MM.1S (cell line): ENCODE measurements around the gene NRAP.

Experiments
- DNase-seq: peaks from one replicate; pipeline ENCODE4 v3.0.0-alpha.2; 2015
- H2AFZ ChIP-seq: fragments of 300-600 bp; sonication (generic); 2 replicates; pipeline ENCODE4 v1.6.0; 2016; ENCODE audit warnings: antibody characterized with exemption, low read length
- H3F3A ChIP-seq: fragments of 300-600 bp; sonication (generic); 2 replicates; pipeline ENCODE4 v1.6.1; 2016; ENCODE audit warnings: mild to moderate bottlenecking, antibody characterized with exemption, low read length, moderate library complexity, mixed read lengths; ENCODE audit not compliant: insufficient read depth
- H3K27ac ChIP-seq: fragments of 300-600 bp; sonication (generic); 2 replicates; pipeline ENCODE4 v1.5.1; 2016; ENCODE audit warnings: mild to moderate bottlenecking, low read length
- H3K27me3 ChIP-seq: fragments of 300-600 bp; sonication (generic); replicated peaks from 2 replicates; pipeline ENCODE4 v1.6.0; 2016; ENCODE audit warnings: low read length; ENCODE audit not compliant: insufficient read depth
- H3K36me3 ChIP-seq: fragments of 300-600 bp; sonication (generic); replicated peaks from 2 replicates; pipeline ENCODE4 v1.6.1; 2016; ENCODE audit warnings: mild to moderate bottlenecking, low read length, mixed read lengths; ENCODE audit not compliant: insufficient read depth
- H3K4me1 ChIP-seq: fragments of 300-600 bp; sonication (generic); 2 replicates; pipeline ENCODE4 v1.6.1; 2016; ENCODE audit warnings: low read length, mixed read lengths
- H3K4me2 ChIP-seq: fragments of 300-600 bp; sonication (generic); 2 replicates; pipeline ENCODE4 v1.6.0; 2016; ENCODE audit warnings: low read depth, low read length
- H3K4me3 ChIP-seq: fragments of 300-600 bp; sonication (generic); 2 replicates; pipeline ENCODE4 v1.5.1; 2016; ENCODE audit warnings: low read length, mixed read lengths
- H3K79me2 ChIP-seq: fragments of 300-600 bp; sonication (generic); 2 replicates; pipeline ENCODE4 v1.6.1; 2016; ENCODE audit warnings: mixed run types, low read length, mixed read lengths
- H3K9ac ChIP-seq: fragments of 300-600 bp; sonication (generic); 2 replicates; pipeline ENCODE4 v1.6.1; 2016; ENCODE audit warnings: low read length, mixed read lengths
- H3K9me2 ChIP-seq: fragments of 300-600 bp; sonication (generic); replicated peaks from 2 replicates; pipeline ENCODE4 v1.6.1; 2016; ENCODE audit warnings: mild to moderate bottlenecking, low read length, mixed read lengths; ENCODE audit not compliant: insufficient read depth
- H3K9me3 ChIP-seq: fragments of 300-600 bp; sonication (generic); replicated peaks from 2 replicates; pipeline ENCODE4 v1.6.1; 2016; ENCODE audit warnings: mild to moderate bottlenecking, low read length, mixed read lengths; ENCODE audit not compliant: insufficient read depth
- H4K20me1 ChIP-seq: fragments of 300-600 bp; sonication (generic); 2 replicates; pipeline ENCODE4 v1.6.1; 2016; ENCODE audit warnings: mild to moderate bottlenecking, low read length, moderate library complexity, mixed read lengths; ENCODE audit not compliant: insufficient read depth
- EZH2 ChIP-seq: fragments of 300-600 bp; sonication (generic); optimal IDR thresholded peaks from 2 replicates; pipeline ENCODE3; 2017; ENCODE audit warnings: low read depth, mild to moderate bottlenecking, antibody characterized with exemption, low read length, mixed read lengths
- EZH2phosphoT487 ChIP-seq: fragments of 300-600 bp; sonication (generic); IDR thresholded peaks from 2 replicates; pipeline ENCODE4 v1.6.1; 2018; ENCODE audit warnings: antibody characterized with exemption, low read length
- TF ChIP-seq, protein P1 (sequence below): fragments of 300-600 bp; sonication (generic); IDR thresholded peaks from 2 replicates; pipeline ENCODE4 v1.5.1; 2016; ENCODE audit warnings: antibody characterized with exemption, low read length, mixed read lengths

Gene NRAP

DNA sequence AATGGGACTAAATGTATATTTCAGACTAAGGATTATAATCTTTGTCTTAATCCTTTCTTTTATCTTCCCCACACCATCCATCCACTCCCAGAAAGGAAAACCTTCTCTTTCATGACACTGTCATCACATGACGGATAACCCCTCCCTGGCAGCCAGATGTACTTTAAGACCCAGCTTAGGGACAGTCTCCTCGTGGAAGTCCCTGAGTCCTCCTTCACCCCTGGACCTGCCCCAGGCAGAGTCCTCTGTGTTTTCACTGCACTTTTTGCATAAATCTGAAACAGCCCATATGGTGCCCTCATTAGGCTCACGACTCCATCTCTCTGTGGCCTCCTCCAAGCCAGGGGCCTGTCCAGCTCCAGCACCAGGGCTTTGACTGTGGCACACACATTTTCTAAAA is 16.0 kb downstream of the NRAP start:
- H3K9ac ChIP-seq = no peak overlapping the region
- H3K36me3 ChIP-seq = no peaks in the 10 kb centered on the region
- H3K79me2 ChIP-seq = no peaks in the 10 kb centered on the region
- no peaks in the 10 kb centered on the region for H4K20me1 ChIP-seq
- H3K4me3 ChIP-seq = no peak overlapping the region
- H3K4me2 ChIP-seq = no peak overlapping the region
- no peaks in the 10 kb centered on the region for H3K9me3 ChIP-seq
- no peak for TF ChIP-seq EZH2
- no peak for TF ChIP-seq EZH2phosphoT487
- TF ChIP-seq, protein P1, sequence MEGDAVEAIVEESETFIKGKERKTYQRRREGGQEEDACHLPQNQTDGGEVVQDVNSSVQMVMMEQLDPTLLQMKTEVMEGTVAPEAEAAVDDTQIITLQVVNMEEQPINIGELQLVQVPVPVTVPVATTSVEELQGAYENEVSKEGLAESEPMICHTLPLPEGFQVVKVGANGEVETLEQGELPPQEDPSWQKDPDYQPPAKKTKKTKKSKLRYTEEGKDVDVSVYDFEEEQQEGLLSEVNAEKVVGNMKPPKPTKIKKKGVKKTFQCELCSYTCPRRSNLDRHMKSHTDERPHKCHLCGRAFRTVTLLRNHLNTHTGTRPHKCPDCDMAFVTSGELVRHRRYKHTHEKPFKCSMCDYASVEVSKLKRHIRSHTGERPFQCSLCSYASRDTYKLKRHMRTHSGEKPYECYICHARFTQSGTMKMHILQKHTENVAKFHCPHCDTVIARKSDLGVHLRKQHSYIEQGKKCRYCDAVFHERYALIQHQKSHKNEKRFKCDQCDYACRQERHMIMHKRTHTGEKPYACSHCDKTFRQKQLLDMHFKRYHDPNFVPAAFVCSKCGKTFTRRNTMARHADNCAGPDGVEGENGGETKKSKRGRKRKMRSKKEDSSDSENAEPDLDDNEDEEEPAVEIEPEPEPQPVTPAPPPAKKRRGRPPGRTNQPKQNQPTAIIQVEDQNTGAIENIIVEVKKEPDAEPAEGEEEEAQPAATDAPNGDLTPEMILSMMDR = no peak
- no peak for DNase-seq
- H3K9me2 ChIP-seq = no peaks in the 10 kb centered on the region
- H3K4me1 ChIP-seq = no peaks in the 10 kb centered on the region
- no peak overlapping the region for H3K27ac ChIP-seq
- no peaks in the 10 kb centered on the region for H3K27me3 ChIP-seq
- H2AFZ ChIP-seq = no peak overlapping the region
- H3F3A ChIP-seq = no peaks in the 10 kb centered on the region

DNA sequence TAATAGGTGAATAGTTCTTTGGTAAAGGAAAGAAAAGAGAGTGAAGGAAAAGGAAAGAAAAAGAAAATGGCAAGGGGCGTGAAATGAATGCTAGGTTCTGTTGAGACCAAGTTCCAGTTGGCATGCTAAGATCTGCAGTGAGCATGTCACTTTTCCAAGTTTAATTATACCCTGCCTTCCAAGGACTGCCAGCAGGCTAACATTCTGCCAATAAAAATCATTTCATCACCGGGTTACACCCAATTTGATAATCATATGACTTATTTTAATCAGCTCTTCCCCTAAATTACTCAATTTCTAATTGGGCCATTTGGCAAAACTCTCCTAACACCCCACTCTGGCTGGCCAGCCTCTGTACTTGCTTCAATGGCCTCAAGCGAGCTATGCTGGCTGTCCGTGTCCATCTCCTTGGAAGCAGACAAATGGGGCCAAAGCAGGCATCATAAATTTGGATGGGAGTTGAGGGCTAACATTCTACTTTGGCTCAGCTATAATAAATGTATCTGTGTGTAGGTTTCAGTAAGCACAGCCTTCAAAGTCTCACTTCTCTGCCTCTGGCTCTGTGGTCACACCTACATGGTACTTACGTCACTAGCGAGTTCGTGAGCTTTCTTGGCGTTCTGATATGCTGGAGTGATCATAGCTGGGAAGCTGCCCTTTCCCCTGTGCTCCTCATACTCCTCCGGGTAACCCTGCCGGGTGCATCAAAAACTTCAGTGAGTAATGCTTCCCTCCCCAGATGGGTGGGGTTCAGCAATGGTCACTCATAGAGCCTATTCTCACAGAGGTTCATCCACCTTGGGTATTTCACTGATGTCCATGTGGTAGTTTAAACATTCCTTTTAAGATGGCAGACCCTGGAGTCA is 17.3 kb downstream of the NRAP start:
- Histone ChIP-seq H3K4me1 (no peaks in the 10 kb centered on the region), H2AFZ (no peak overlapping the region), H3K27ac (no peak overlapping the region), H3K36me3 (no peaks in the 10 kb centered on the region), H3K79me2 (no peaks in the 10 kb centered on the region), H3K9me2 (no peaks in the 10 kb centered on the region), H4K20me1 (no peaks in the 10 kb centered on the region), H3K4me2 (no peak overlapping the region), H3K27me3 (no peaks in the 10 kb centered on the region), H3F3A (no peaks in the 10 kb centered on the region), H3K9me3 (no peaks in the 10 kb centered on the region), H3K9ac (no peak overlapping the region), H3K4me3 (no peak overlapping the region)
- DNase-seq = no peak
- TF ChIP-seq EZH2phosphoT487 = no peak
- TF ChIP-seq, protein P1 = no peak

DNA sequence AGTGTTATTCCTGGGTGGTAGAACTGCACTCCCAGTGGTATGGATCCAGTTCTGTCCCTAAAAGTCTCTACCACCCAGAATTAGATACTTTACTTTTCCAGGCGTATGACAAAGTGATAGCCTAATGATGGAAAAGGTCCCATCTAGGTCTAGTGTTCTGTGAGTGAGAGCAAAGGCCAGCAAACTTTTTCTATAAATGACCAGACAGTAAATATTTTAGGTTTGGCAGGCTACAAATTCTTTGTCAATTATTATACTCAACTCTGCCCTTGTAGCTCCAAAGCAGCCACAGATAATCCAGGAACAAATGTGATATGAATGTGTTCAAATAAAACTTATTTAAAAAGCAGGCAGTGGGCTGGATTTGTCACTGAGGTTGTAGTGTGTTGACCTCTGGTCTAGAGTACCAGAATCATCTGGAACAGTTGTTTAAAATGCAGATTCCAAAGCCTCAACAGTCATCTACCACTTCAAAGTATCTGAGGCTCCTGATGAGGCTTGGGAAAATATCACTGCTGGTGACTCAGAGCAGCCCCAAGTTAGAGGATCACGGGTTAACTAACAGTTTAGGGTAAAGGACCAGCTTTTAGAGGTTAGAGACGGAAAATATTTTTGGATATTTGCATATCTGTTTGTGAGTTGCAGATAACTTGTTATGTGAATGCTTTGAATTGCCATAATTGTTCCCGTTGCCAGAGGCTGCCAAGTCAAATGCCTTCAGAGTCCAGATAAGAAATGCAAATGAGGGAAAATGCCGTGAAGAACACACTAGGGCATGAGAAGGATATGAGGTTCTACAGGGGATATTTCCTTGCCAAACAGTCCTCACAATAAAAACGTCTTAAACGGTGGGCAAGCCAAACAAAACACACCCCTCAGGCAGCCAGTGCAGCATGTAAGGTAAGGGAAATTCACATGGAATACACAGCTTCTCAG is 19.4 kb downstream of the NRAP start:
- H4K20me1 ChIP-seq = no peaks in the 10 kb centered on the region
- no peaks in the 10 kb centered on the region for H3K9me3 ChIP-seq
- no peak overlapping the region for H3K27ac ChIP-seq
- no peaks in the 10 kb centered on the region for H3K79me2 ChIP-seq
- no peaks in the 10 kb centered on the region for H3K9me2 ChIP-seq
- no peaks in the 10 kb centered on the region for H3K36me3 ChIP-seq
- no peaks in the 10 kb centered on the region for H3F3A ChIP-seq
- H3K27me3 ChIP-seq = no peaks in the 10 kb centered on the region
- H3K4me2 ChIP-seq = no peak overlapping the region
- no peak overlapping the region for H3K4me3 ChIP-seq
- no peak overlapping the region for H3K9ac ChIP-seq
- no peaks in the 10 kb centered on the region for H3K4me1 ChIP-seq
- no peak overlapping the region for H2AFZ ChIP-seq
- TF ChIP-seq, protein P1 = no peak
- TF ChIP-seq EZH2 (no peak), EZH2phosphoT487 (no peak)
- DNase-seq = no peak
